ENCODE measurements around the gene NFAT5. TPM values are rescaled to one million over a fixed set of nuclear protein-coding genes. Genes with fewer than 3 reads are reported as not detected.

NFAT5 gene
- total RNA-seq, 1 donor from 2014 or later, result 48.9 TPM

GRCh38 chr16:69601250-69601649, 35.5 kb downstream of the NFAT5 start:
- Histone ChIP-seq H3K9me3 (no peaks in the 10 kb centered on the region), H3K36me3 (no peaks in the 10 kb centered on the region), H3K27ac (no peak overlapping the region), H3K4me1 (peaks cover 0 to under 1% of the 10 kb centered on the region in 2 donors), H3K4me3 (no peak overlapping the region), H3K27me3 (no peaks in the 10 kb centered on the region)
- no peak for DNase-seq (ENCODE audit: low spot score in 2 of 2)
- TF ChIP-seq CTCF (IDR thresholded peaks at IDR 0.05), result no peak
- intact Hi-C loops (cut with DNase I), result no loop called here

- no peak overlapping the region for H3K27ac ChIP-seq
- peaks cover 0 to 4% of the 10 kb centered on the region in 2 donors for H3K4me1 ChIP-seq
- no peak for DNase-seq (ENCODE audit: low spot score in 2 of 2)
- intact Hi-C loops (cut with DNase I), result no loop called here
- H3K9me3 ChIP-seq, result no peaks in the 10 kb centered on the region
- H3K27me3 ChIP-seq, result no peaks in the 10 kb centered on the region
- H3K36me3 ChIP-seq, result peaks cover 0 to 2% of the 10 kb centered on the region in 2 donors
- TF ChIP-seq CTCF (IDR thresholded peaks at IDR 0.05), result no peak
- no peak overlapping the region for H3K4me3 ChIP-seq
Measured at GRCh38 chr16:69606985-69607384, 41.2 kb downstream of the NFAT5 start.

- no peak overlapping the region for H3K4me3 ChIP-seq
- H3K9me3 ChIP-seq, result no peaks in the 10 kb centered on the region
- H3K4me1 ChIP-seq, result peaks cover 0 to 4% of the 10 kb centered on the region in 2 donors
- peaks cover 0 to 2% of the 10 kb centered on the region in 2 donors for H3K36me3 ChIP-seq
- no peak for DNase-seq (ENCODE audit: low spot score in 2 of 2)
- no peak for TF ChIP-seq CTCF (IDR thresholded peaks at IDR 0.05)
- no peak overlapping the region for H3K27ac ChIP-seq
- intact Hi-C loops (cut with DNase I), result no loop called here
- no peaks in the 10 kb centered on the region for H3K27me3 ChIP-seq
Measured at GRCh38 chr16:69607674-69608073, 41.9 kb downstream of the NFAT5 start.

GRCh38 chr16:69610356-69610755, 44.6 kb downstream of the NFAT5 start:
- no peak overlapping the region for H3K4me3 ChIP-seq
- H3K27ac ChIP-seq, result peak overlapping the region in 1 of 2 donors; percentile 48
- no peak for TF ChIP-seq CTCF (IDR thresholded peaks at IDR 0.05)
- no peaks in the 10 kb centered on the region for H3K9me3 ChIP-seq
- intact Hi-C loops (cut with DNase I), result no loop called here
- H3K36me3 ChIP-seq, result peaks cover 0 to 2% of the 10 kb centered on the region in 2 donors
- peaks cover 0 to 19% of the 10 kb centered on the region in 2 donors for H3K4me1 ChIP-seq
- no peak for DNase-seq (ENCODE audit: low spot score in 2 of 2)
- H3K27me3 ChIP-seq, result no peaks in the 10 kb centered on the region

- no peak for DNase-seq (ENCODE audit: low spot score in 2 of 2)
- intact Hi-C loops (cut with DNase I), result no loop called here
- Histone ChIP-seq H3K36me3 (peaks cover 0 to 2% of the 10 kb centered on the region in 2 donors), H3K9me3 (no peaks in the 10 kb centered on the region), H3K27ac (no peak overlapping the region), H3K27me3 (no peaks in the 10 kb centered on the region), H3K4me1 (peaks cover 0 to 20% of the 10 kb centered on the region in 2 donors), H3K4me3 (no peak overlapping the region)
- TF ChIP-seq CTCF (IDR thresholded peaks at IDR 0.05), result no peak
Measured at GRCh38 chr16:69611103-69611640, 45.4 kb downstream of the NFAT5 start.
